AML-193 (cell line): ENCODE results near the gene CDH16.

Experiments
- DNase-seq, 2 experiments: peaks; one replicate each; lab custom pipeline; 2025; lab: John Stamatoyannopoulos, UW

Gene CDH16

GRCh38 chr16:66926961-66927436 lies 8.3 kb upstream of the CDH16 start:
- DNase-seq, result peak; percentile 27 to 44

- DNase-seq, result no peak
These were observed 7.7 kb upstream of the CDH16 start for GRCh38 chr16:66926171-66926947.

- DNase-seq, result no peak
These were observed 6.7 kb upstream of the CDH16 start, which contains the start of gene RRAD for GRCh38 chr16:66925322-66925840. RRAD (minus strand) TSS chr16:66925535; CDS start chr16:66925179, 356 bp downstream.

- no peak for DNase-seq
These were observed 6.0 kb upstream of the CDH16 start for GRCh38 chr16:66924527-66925321.

- DNase-seq, result no peak
These were observed 5.2 kb upstream of the CDH16 start for GRCh38 chr16:66923866-66924265.

- no peak for DNase-seq
These were observed 4.6 kb upstream of the CDH16 start for GRCh38 chr16:66923247-66923731.

GRCh38 chr16:66921729-66922450 lies 3.2 kb upstream of the CDH16 start:
- DNase-seq, result no peak

- no peak for DNase-seq
These were observed 2.4 kb upstream of the CDH16 start for GRCh38 chr16:66920924-66921680.

GRCh38 chr16:66920299-66920590 lies 1.6 kb upstream of the CDH16 start:
- DNase-seq, result no peak

- DNase-seq, result no peak
These were observed 1.0 kb upstream of the CDH16 start for GRCh38 chr16:66919569-66920298.

- DNase-seq, result no peak
These were observed 330 bp downstream of the CDH16 start for GRCh38 chr16:66918355-66918754.

- DNase-seq, result no peak
These were observed 944 bp downstream of the CDH16 start for GRCh38 chr16:66917741-66918140.

GRCh38 chr16:66916518-66916917 lies 2.2 kb downstream of the CDH16 start:
- DNase-seq, result no peak

GRCh38 chr16:66915041-66915440 lies 3.6 kb downstream of the CDH16 start:
- no peak for DNase-seq

GRCh38 chr16:66914541-66914940 lies 4.1 kb downstream of the CDH16 start:
- DNase-seq, result no peak

- DNase-seq, result no peak
These were observed 5.0 kb downstream of the CDH16 start for GRCh38 chr16:66913711-66914110.

- DNase-seq, result no peak
These were observed 5.6 kb downstream of the CDH16 start for GRCh38 chr16:66913081-66913480.

GRCh38 chr16:66911801-66912200 lies 6.9 kb downstream of the CDH16 start:
- no peak for DNase-seq

- DNase-seq, result no peak
These were observed 7.6 kb downstream of the CDH16 start for GRCh38 chr16:66911112-66911511.

- no peak for DNase-seq
These were observed 8.3 kb downstream of the CDH16 start for GRCh38 chr16:66910175-66910940.
